ENCODE measurements around the gene MUSTN1.

The MUSTN1 gene

GRCh38 chr3:52809662-52810377 is 25.0 kb downstream of the MUSTN1 start:
- H3K4me3 ChIP-seq, result no peak overlapping the region
- TF ChIP-seq, protein P1, sequence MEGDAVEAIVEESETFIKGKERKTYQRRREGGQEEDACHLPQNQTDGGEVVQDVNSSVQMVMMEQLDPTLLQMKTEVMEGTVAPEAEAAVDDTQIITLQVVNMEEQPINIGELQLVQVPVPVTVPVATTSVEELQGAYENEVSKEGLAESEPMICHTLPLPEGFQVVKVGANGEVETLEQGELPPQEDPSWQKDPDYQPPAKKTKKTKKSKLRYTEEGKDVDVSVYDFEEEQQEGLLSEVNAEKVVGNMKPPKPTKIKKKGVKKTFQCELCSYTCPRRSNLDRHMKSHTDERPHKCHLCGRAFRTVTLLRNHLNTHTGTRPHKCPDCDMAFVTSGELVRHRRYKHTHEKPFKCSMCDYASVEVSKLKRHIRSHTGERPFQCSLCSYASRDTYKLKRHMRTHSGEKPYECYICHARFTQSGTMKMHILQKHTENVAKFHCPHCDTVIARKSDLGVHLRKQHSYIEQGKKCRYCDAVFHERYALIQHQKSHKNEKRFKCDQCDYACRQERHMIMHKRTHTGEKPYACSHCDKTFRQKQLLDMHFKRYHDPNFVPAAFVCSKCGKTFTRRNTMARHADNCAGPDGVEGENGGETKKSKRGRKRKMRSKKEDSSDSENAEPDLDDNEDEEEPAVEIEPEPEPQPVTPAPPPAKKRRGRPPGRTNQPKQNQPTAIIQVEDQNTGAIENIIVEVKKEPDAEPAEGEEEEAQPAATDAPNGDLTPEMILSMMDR (IDR thresholded peaks at IDR 0.05), result no peak
- H3K36me3 ChIP-seq, result peaks cover 9 to 34% (median 26%) of the 10 kb centered on the region in 3 donors
- H3K27ac ChIP-seq, result no peak overlapping the region
- intact Hi-C loops (cut with DNase I; ENCODE audit: low total_unique reads), result no loop called here
- DNase-seq, result no peak
- H3K27me3 ChIP-seq, result no peaks in the 10 kb centered on the region
- H3K4me1 ChIP-seq, result no peaks in the 10 kb centered on the region
- H3K9me3 ChIP-seq, result no peaks in the 10 kb centered on the region

GRCh38 chr3:52809149-52809548 is 25.7 kb downstream of the MUSTN1 start:
- TF ChIP-seq, protein P1 (IDR thresholded peaks at IDR 0.05), result no peak
- no peaks in the 10 kb centered on the region for H3K9me3 ChIP-seq
- intact Hi-C loops (cut with DNase I; ENCODE audit: low total_unique reads), result no loop called here
- H3K4me1 ChIP-seq, result no peaks in the 10 kb centered on the region
- H3K4me3 ChIP-seq, result no peak overlapping the region
- H3K27ac ChIP-seq, result no peak overlapping the region
- DNase-seq, result no peak
- no peaks in the 10 kb centered on the region for H3K27me3 ChIP-seq
- peaks cover 9 to 34% (median 33%) of the 10 kb centered on the region in 3 donors for H3K36me3 ChIP-seq

GRCh38 chr3:52805270-52806039 is 29.4 kb downstream of the MUSTN1 start:
- intact Hi-C loops (cut with DNase I; ENCODE audit: low total_unique reads), result no loop called here

GRCh38 chr3:52801839-52802238 is 33.0 kb downstream of the MUSTN1 start:
- no peaks in the 10 kb centered on the region for H3K9me3 ChIP-seq
- DNase-seq, result no peak
- no peaks in the 10 kb centered on the region for H3K27me3 ChIP-seq
- intact Hi-C loops (cut with DNase I; ENCODE audit: low total_unique reads), result no loop called here
- TF ChIP-seq, protein P1 (IDR thresholded peaks at IDR 0.05), result no peak
- H3K4me3 ChIP-seq, result no peak overlapping the region
- H3K36me3 ChIP-seq, result peaks cover 13 to 39% (median 31%) of the 10 kb centered on the region in 3 donors
- H3K27ac ChIP-seq, result no peak overlapping the region
- peaks cover 0 to 33% (median 13%) of the 10 kb centered on the region in 4 donors for H3K4me1 ChIP-seq

More at GRCh38 chr3:52805270-52806039, 29.4 kb downstream of the MUSTN1 start:
- Histone ChIP-seq H3K27me3 (no peaks in the 10 kb centered on the region), H3K4me3 (no peak overlapping the region), H3K36me3 (peaks cover 15 to 47% (median 45%) of the 10 kb centered on the region in 3 donors), H3K9me3 (no peaks in the 10 kb centered on the region), H3K4me1 (peaks cover 0 to 8% (median 2%) of the 10 kb centered on the region in 4 donors), H3K27ac (no peak overlapping the region)
- TF ChIP-seq, protein P1 (IDR thresholded peaks at IDR 0.05), result no peak
- DNase-seq, result no peak

DNA sequence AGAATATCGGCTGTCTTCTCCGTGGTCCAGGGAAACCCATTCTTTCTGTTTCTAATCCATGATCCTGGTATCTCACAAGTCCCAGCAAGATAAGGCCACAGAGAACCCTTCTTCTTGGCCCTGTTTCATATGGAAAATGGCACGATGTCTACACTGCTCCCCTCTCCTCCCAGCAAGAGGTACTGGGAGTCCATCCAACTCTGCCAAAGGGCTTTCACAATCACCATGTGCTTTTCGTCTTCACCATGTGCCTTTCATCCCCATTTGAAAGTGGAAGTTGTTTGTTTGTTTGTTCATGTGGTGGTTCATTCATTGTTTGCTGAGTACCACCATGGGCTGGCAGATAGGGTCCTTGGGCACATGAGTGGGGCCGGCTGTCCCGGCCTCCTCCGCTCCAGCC is 34.7 kb downstream of the MUSTN1 start:
- intact Hi-C loops (cut with DNase I; ENCODE audit: low total_unique reads), result no loop called here
- TF ChIP-seq, protein P1 (IDR thresholded peaks at IDR 0.05), result no peak
- no peak overlapping the region for H3K4me3 ChIP-seq

More for the DNA sequence above, 34.7 kb downstream of the MUSTN1 start:
- peaks cover 8 to 30% (median 14%) of the 10 kb centered on the region in 3 donors for H3K36me3 ChIP-seq
- H3K27me3 ChIP-seq, result no peaks in the 10 kb centered on the region
- peaks cover 0 to 45% (median 21%) of the 10 kb centered on the region in 4 donors for H3K4me1 ChIP-seq
- DNase-seq, result no peak
- no peak overlapping the region for H3K27ac ChIP-seq
- no peaks in the 10 kb centered on the region for H3K9me3 ChIP-seq

Data from tibial artery (tissue), 4 donors.